ENCODE measurements around the gene ICE2. TPM values are rescaled to one million over a fixed set of nuclear protein-coding genes. Genes with fewer than 3 reads are reported as not detected.

The ICE2 gene
- total RNA-seq, 1 donor = 26.4 TPM

DNA sequence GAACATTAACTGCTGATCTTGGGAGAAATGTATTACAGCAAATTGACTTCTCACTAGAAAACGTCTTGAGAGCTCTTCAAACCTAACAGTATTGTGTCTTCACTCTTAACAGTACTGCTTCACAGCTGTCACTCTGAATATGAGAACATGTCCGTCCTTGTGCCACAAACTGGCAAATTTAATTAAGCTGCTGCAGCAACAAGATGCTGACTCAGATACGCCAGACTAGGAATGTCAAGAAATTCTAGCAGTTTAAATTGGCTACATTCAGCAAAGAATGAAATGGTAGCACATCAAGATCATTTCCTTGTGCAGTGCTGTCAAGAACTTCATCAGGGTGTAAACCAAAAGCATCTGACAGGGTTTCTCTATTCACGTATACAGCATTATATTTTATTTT, 7.6 kb downstream of the ICE2 start:
- peaks cover 23% of the 10 kb centered on the region for H3K79me2 ChIP-seq (ENCODE audit: insufficient read depth, low read length)
- TF ChIP-seq, protein P1, sequence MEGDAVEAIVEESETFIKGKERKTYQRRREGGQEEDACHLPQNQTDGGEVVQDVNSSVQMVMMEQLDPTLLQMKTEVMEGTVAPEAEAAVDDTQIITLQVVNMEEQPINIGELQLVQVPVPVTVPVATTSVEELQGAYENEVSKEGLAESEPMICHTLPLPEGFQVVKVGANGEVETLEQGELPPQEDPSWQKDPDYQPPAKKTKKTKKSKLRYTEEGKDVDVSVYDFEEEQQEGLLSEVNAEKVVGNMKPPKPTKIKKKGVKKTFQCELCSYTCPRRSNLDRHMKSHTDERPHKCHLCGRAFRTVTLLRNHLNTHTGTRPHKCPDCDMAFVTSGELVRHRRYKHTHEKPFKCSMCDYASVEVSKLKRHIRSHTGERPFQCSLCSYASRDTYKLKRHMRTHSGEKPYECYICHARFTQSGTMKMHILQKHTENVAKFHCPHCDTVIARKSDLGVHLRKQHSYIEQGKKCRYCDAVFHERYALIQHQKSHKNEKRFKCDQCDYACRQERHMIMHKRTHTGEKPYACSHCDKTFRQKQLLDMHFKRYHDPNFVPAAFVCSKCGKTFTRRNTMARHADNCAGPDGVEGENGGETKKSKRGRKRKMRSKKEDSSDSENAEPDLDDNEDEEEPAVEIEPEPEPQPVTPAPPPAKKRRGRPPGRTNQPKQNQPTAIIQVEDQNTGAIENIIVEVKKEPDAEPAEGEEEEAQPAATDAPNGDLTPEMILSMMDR (IDR thresholded peaks at IDR 0.05; ENCODE audit: extremely low read depth, low read depth, low read length) = no peak
- H3K4me2 ChIP-seq (ENCODE audit: insufficient read depth, low read length) = no peak overlapping the region
- no peaks in the 10 kb centered on the region for H4K20me1 ChIP-seq (ENCODE audit: insufficient read depth, low read length)
- no peak overlapping the region for H2AFZ ChIP-seq (ENCODE audit: low read length)
- no peak overlapping the region for H3K4me3 ChIP-seq (ENCODE audit: insufficient read depth, low read length)
- no peaks in the 10 kb centered on the region for H3K9me3 ChIP-seq (ENCODE audit: low read depth, low read length)
- peaks cover 27% of the 10 kb centered on the region for H3K36me3 ChIP-seq (ENCODE audit: insufficient read depth, low read length)
- DNase-seq (ENCODE audit: insufficient read length, low spot score, missing footprints) = no peak
- H3K27me3 ChIP-seq (ENCODE audit: insufficient read depth, low read length) = no peaks in the 10 kb centered on the region
- no peak overlapping the region for H3K27ac ChIP-seq (ENCODE audit: low read depth, low read length)
- H3K4me1 ChIP-seq (ENCODE audit: insufficient read depth, low read length) = peaks cover under 1% of the 10 kb centered on the region

DNA sequence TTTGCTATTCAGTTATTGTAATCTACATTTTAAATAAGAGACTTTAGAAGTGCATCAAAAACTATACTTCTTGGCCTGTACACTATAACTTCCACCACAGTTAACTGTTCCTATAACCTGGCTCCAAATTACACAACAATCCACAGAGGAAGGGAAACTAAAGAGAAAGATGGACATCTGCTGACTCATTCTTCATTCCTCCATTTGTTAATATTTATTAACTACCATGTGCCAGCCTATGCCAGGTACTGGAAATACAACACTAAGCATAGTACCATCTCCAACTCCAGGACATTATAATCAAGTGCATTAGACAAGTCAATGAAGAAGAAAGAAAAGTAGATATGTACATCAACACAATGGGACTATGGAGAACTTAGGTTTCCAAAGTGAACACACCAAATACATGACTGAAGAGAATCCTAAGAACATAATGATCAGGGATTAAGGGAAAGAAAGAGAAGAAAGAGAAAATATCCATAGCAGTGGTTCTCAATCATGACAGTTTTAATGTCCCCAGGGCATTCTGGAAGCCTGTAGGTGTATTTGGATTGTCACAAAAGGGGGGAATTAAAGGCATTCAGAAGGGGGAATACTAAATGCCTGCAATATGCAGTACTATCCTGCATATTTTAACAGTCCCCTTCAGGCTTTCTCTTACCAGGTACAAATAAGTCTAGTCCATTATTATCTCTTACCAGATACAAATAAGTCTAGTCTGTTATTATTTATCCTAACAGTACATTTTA, 8.9 kb downstream of the ICE2 start:
- Histone ChIP-seq H3K27me3 (ENCODE audit: insufficient read depth, low read length) (no peaks in the 10 kb centered on the region), H3K4me1 (ENCODE audit: insufficient read depth, low read length) (peaks cover 4% of the 10 kb centered on the region), H3K27ac (ENCODE audit: low read depth, low read length) (no peak overlapping the region), H3K9me3 (ENCODE audit: low read depth, low read length) (no peaks in the 10 kb centered on the region), H3K79me2 (ENCODE audit: insufficient read depth, low read length) (peaks cover 19% of the 10 kb centered on the region), H3K4me3 (ENCODE audit: insufficient read depth, low read length) (no peak overlapping the region), H4K20me1 (ENCODE audit: insufficient read depth, low read length) (no peaks in the 10 kb centered on the region), H3K4me2 (ENCODE audit: insufficient read depth, low read length) (no peak overlapping the region), H3K36me3 (ENCODE audit: insufficient read depth, low read length) (peaks cover 24% of the 10 kb centered on the region), H2AFZ (ENCODE audit: low read length) (no peak overlapping the region)
- no peak for DNase-seq (ENCODE audit: insufficient read length, low spot score, missing footprints)
- TF ChIP-seq, protein P1 (IDR thresholded peaks at IDR 0.05; ENCODE audit: extremely low read depth, low read depth, low read length) = no peak

DNA sequence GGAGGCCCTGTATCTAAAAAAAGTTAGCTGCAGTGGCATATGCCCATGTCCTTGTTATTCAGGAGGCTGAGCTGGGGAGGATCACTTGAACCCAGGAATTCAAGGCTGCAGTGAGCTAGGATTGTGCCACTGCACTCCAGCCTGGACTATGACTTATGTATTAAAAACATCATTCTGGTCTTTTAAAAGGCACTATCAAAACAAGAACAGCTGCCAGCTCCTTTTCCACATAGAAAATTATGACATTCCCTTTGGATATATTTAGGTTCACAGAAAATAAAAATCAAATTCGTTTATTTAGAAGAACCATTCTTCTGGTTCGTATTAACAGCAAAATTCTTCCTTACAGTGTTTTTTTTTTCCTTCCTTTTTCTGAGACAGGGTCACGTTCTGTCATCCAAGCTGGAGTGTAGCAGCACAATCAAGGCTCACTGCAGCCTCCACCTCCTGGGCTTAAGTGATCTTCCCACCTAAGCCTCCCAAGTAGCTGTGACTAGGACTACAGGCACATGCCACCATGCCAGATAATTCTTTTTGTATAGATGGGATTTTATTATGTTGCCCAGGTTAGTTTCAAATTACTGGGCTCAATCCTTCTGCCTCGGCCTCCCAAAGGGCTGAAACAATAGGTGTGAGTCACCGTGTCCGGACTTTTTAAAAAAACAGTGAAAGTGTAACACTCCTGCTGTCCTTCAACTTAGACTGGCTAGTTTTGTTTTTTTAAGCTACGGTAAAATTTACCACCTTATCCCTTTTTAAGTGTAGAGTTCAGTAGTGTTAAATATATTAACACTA, 13.9 kb downstream of the ICE2 start:
- DNase-seq (ENCODE audit: insufficient read length, low spot score, missing footprints) = no peak

More for the DNA sequence above, 13.9 kb downstream of the ICE2 start:
- Histone ChIP-seq H3K36me3 (ENCODE audit: insufficient read depth, low read length) (peaks cover 7% of the 10 kb centered on the region), H3K4me1 (ENCODE audit: insufficient read depth, low read length) (peaks cover 14% of the 10 kb centered on the region), H3K4me2 (ENCODE audit: insufficient read depth, low read length) (peak overlapping the region; percentile 1), H4K20me1 (ENCODE audit: insufficient read depth, low read length) (no peaks in the 10 kb centered on the region), H3K9me3 (ENCODE audit: low read depth, low read length) (no peaks in the 10 kb centered on the region), H3K4me3 (ENCODE audit: insufficient read depth, low read length) (no peak overlapping the region), H3K79me2 (ENCODE audit: insufficient read depth, low read length) (peaks cover 10% of the 10 kb centered on the region), H3K27me3 (ENCODE audit: insufficient read depth, low read length) (no peaks in the 10 kb centered on the region), H2AFZ (ENCODE audit: low read length) (peak overlapping the region; percentile 2), H3K27ac (ENCODE audit: low read depth, low read length) (peak overlapping the region; percentile 26)
- TF ChIP-seq, protein P1 (IDR thresholded peaks at IDR 0.05; ENCODE audit: extremely low read depth, low read depth, low read length) = no peak

Data from osteoblast (primary cell).